Measurements from ENCODE around the gene CYP2R1. TPM values are rescaled to one million over a fixed set of nuclear protein-coding genes. Genes with fewer than 3 reads are reported as not detected.

CYP2R1 gene
- total and polyA plus RNA-seq, 10 of the 15 experiments (the other 5 are each of a cell fraction or from before 2014, with no cell fraction given): 0.52 to 10.3 (median 6.3) TPM

- TF ChIP-seq CUX1 (IDR thresholded peaks at IDR 0.05; ENCODE audit: insufficient replicate concordance, low read depth, low read length) (no peak), ETV6 (conservative IDR thresholded peaks at IDR 0.05 in 1 of 2, IDR thresholded peaks at IDR 0.05 in 1 of 2; ENCODE audit: borderline replicate concordance in 1 of 2, low read depth in 1 of 2) (peak in 1 of 2 experiments; percentile 69; a peak in 2 of 4 replicates), CTCF (IDR thresholded peaks at IDR 0.05 in 2 of 3, conservative IDR thresholded peaks at IDR 0.05 in 1 of 3; ENCODE audit: control insufficient read depth in 2 of 3, extremely low read depth in 1 of 3, insufficient read depth in 1 of 3, low read depth in 3 of 3, low read length in 3 of 3) (no peak), RB1 (IDR thresholded peaks at IDR 0.05; ENCODE audit: borderline replicate concordance) (no peak), KLF5 (IDR thresholded peaks at IDR 0.05; ENCODE audit: partially characterized antibody) (no peak), USF2 (IDR thresholded peaks at IDR 0.05; ENCODE audit: borderline replicate concordance, low read depth, low read length) (no peak), DPF2 (IDR thresholded peaks at IDR 0.05) (no peak), E4F1 (IDR thresholded peaks at IDR 0.05; ENCODE audit: borderline replicate concordance, partially characterized antibody) (no peak), ZNF687 (IDR thresholded peaks at IDR 0.05) (peak; percentile 43; the same call in 1 of the 2 replicates), RCOR1 (conservative IDR thresholded peaks at IDR 0.05; ENCODE audit: low read depth, low read length) (no peak), SMARCA5 (IDR thresholded peaks at IDR 0.05) (no peak), BRCA1 (IDR thresholded peaks at IDR 0.05; ENCODE audit: low read depth, low read length) (no peak)
Observed at GRCh38 chr11:14891143-14892035, 642 bp downstream of the CYP2R1 start (continued).

Data from GM12878 (cell line).